Measurements from ENCODE around the gene APOA5. TPM values are rescaled to one million over a fixed set of nuclear protein-coding genes. Genes with fewer than 3 reads are reported as not detected.

APOA5 gene
- total and polyA plus RNA-seq, 2 of the 13 experiments (the other 11 are each of a cell fraction or from before 2014, with no cell fraction given), result 44.0 to 49.1 TPM

- TF ChIP-seq ZNF724P (CRISPR knock-in tag; IDR thresholded peaks at IDR 0.05; ENCODE audit: borderline replicate concordance), result peak; percentile 34; the same call in 1 of the 2 replicates
- TF ChIP-seq ZNF350 (CRISPR knock-in tag; IDR thresholded peaks at IDR 0.05; ENCODE audit: borderline replicate concordance, low read depth), result peak; percentile 93
- peak; percentile 60; the same call in 1 of the 2 replicates for TF ChIP-seq RAD21 (CRISPR knock-in tag; IDR thresholded peaks at IDR 0.05)
- TF ChIP-seq, protein P1, sequence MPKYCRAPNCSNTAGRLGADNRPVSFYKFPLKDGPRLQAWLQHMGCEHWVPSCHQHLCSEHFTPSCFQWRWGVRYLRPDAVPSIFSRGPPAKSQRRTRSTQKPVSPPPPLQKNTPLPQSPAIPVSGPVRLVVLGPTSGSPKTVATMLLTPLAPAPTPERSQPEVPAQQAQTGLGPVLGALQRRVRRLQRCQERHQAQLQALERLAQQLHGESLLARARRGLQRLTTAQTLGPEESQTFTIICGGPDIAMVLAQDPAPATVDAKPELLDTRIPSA (CRISPR knock-in tag; IDR thresholded peaks at IDR 0.05; ENCODE audit: borderline replicate concordance), result peak; percentile 44; the same call in 1 of the 2 replicates
- no peak for TF ChIP-seq ZNF251 (CRISPR knock-in tag; IDR thresholded peaks at IDR 0.05)
- TF ChIP-seq, protein P2, sequence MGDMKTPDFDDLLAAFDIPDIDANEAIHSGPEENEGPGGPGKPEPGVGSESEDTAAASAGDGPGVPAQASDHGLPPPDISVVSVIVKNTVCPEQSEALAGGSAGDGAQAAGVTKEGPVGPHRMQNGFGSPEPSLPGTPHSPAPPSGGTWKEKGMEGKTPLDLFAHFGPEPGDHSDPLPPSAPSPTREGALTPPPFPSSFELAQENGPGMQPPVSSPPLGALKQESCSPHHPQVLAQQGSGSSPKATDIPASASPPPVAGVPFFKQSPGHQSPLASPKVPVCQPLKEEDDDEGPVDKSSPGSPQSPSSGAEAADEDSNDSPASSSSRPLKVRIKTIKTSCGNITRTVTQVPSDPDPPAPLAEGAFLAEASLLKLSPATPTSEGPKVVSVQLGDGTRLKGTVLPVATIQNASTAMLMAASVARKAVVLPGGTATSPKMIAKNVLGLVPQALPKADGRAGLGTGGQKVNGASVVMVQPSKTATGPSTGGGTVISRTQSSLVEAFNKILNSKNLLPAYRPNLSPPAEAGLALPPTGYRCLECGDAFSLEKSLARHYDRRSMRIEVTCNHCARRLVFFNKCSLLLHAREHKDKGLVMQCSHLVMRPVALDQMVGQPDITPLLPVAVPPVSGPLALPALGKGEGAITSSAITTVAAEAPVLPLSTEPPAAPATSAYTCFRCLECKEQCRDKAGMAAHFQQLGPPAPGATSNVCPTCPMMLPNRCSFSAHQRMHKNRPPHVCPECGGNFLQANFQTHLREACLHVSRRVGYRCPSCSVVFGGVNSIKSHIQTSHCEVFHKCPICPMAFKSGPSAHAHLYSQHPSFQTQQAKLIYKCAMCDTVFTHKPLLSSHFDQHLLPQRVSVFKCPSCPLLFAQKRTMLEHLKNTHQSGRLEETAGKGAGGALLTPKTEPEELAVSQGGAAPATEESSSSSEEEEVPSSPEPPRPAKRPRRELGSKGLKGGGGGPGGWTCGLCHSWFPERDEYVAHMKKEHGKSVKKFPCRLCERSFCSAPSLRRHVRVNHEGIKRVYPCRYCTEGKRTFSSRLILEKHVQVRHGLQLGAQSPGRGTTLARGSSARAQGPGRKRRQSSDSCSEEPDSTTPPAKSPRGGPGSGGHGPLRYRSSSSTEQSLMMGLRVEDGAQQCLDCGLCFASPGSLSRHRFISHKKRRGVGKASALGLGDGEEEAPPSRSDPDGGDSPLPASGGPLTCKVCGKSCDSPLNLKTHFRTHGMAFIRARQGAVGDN (CRISPR knock-in tag; IDR thresholded peaks at IDR 0.05), result peak; percentile 86
- TF ChIP-seq, protein P3, sequence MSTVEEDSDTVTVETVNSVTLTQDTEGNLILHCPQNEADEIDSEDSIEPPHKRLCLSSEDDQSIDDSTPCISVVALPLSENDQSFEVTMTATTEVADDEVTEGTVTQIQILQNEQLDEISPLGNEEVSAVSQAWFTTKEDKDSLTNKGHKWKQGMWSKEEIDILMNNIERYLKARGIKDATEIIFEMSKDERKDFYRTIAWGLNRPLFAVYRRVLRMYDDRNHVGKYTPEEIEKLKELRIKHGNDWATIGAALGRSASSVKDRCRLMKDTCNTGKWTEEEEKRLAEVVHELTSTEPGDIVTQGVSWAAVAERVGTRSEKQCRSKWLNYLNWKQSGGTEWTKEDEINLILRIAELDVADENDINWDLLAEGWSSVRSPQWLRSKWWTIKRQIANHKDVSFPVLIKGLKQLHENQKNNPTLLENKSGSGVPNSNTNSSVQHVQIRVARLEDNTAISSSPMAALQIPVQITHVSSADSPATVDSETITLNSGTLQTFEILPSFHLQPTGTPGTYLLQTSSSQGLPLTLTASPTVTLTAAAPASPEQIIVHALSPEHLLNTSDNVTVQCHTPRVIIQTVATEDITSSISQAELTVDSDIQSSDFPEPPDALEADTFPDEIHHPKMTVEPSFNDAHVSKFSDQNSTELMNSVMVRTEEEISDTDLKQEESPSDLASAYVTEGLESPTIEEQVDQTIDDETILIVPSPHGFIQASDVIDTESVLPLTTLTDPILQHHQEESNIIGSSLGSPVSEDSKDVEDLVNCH (CRISPR knock-in tag; IDR thresholded peaks at IDR 0.05), result 0 out of 2 replicates have a peak, but pooled peaks have one; percentile 30
- TF ChIP-seq, protein P4, sequence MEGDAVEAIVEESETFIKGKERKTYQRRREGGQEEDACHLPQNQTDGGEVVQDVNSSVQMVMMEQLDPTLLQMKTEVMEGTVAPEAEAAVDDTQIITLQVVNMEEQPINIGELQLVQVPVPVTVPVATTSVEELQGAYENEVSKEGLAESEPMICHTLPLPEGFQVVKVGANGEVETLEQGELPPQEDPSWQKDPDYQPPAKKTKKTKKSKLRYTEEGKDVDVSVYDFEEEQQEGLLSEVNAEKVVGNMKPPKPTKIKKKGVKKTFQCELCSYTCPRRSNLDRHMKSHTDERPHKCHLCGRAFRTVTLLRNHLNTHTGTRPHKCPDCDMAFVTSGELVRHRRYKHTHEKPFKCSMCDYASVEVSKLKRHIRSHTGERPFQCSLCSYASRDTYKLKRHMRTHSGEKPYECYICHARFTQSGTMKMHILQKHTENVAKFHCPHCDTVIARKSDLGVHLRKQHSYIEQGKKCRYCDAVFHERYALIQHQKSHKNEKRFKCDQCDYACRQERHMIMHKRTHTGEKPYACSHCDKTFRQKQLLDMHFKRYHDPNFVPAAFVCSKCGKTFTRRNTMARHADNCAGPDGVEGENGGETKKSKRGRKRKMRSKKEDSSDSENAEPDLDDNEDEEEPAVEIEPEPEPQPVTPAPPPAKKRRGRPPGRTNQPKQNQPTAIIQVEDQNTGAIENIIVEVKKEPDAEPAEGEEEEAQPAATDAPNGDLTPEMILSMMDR (CRISPR knock-in tag; IDR thresholded peaks at IDR 0.05), result peak; percentile 81
- no peak for TF ChIP-seq ZFP62 (CRISPR knock-in tag; IDR thresholded peaks at IDR 0.05)
- TF ChIP-seq STAG1 (CRISPR knock-in tag; IDR thresholded peaks at IDR 0.05), result peak; percentile 77
- peak; percentile 100 for TF ChIP-seq FOXO1 (CRISPR knock-in tag; IDR thresholded peaks at IDR 0.05)
- TF ChIP-seq, protein P5, sequence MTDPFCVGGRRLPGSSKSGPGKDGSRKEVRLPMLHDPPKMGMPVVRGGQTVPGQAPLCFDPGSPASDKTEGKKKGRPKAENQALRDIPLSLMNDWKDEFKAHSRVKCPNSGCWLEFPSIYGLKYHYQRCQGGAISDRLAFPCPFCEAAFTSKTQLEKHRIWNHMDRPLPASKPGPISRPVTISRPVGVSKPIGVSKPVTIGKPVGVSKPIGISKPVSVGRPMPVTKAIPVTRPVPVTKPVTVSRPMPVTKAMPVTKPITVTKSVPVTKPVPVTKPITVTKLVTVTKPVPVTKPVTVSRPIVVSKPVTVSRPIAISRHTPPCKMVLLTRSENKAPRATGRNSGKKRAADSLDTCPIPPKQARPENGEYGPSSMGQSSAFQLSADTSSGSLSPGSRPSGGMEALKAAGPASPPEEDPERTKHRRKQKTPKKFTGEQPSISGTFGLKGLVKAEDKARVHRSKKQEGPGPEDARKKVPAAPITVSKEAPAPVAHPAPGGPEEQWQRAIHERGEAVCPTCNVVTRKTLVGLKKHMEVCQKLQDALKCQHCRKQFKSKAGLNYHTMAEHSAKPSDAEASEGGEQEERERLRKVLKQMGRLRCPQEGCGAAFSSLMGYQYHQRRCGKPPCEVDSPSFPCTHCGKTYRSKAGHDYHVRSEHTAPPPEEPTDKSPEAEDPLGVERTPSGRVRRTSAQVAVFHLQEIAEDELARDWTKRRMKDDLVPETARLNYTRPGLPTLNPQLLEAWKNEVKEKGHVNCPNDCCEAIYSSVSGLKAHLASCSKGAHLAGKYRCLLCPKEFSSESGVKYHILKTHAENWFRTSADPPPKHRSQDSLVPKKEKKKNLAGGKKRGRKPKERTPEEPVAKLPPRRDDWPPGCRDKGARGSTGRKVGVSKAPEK (CRISPR knock-in tag; IDR thresholded peaks at IDR 0.05; ENCODE audit: borderline replicate concordance), result no peak
- peak; percentile 24; the same call in 1 of the 2 replicates for TF ChIP-seq ZNF225 (CRISPR knock-in tag; IDR thresholded peaks at IDR 0.05)
- no peak for TF ChIP-seq SP1 (IDR thresholded peaks at IDR 0.05)
- TF ChIP-seq SP1 (CRISPR knock-in tag; IDR thresholded peaks at IDR 0.05), result peak; percentile 56; the same call in 1 of the 2 replicates
- TF ChIP-seq THYN1 (CRISPR knock-in tag; IDR thresholded peaks at IDR 0.05; ENCODE audit: borderline replicate concordance, low read depth), result no peak
Observed at GRCh38 chr11:116832350-116833290, 40.9 kb upstream of the APOA5 start (continued).

All from HepG2 (cell line).